IMR-90 (cell line): ENCODE results near the gene B3GAT3.

Source experiments
- BHLHE40 ChIP-seq: fragments of 150-350 bp; IDR thresholded peaks from 2 replicates; pipeline ENCODE4 v1.6.1; 2016; ENCODE audit warnings: mild to moderate bottlenecking, low read depth, low read length
- CTCF ChIP-seq: conservative IDR thresholded peaks from 2 replicates; pipeline ENCODE4 v1.5.1; 2012; ENCODE audit warnings: mild to moderate bottlenecking, low read depth, low read length, improper control_type of control experiment
- MAFK ChIP-seq: IDR thresholded peaks from 2 replicates; pipeline ENCODE4 v1.6.1; 2012; ENCODE audit warnings: low read depth, low read length, improper control_type of control experiment
- POLR2A ChIP-seq: IDR thresholded peaks from 2 replicates; pipeline ENCODE4 v1.6.1; 2012; ENCODE audit warnings: mild to moderate bottlenecking, low read depth, low read length
- RAD21 ChIP-seq: IDR thresholded peaks from 2 replicates; pipeline ENCODE4 v1.6.1; 2012; ENCODE audit warnings: low read length, improper control_type of control experiment
- RFX5 ChIP-seq: IDR thresholded peaks from 2 replicates; pipeline ENCODE4 v1.8.0; 2012; ENCODE audit warnings: low read depth, mild to moderate bottlenecking, low read length, moderate library complexity

GRCh38 chr11:62575837-62576236 is 45.9 kb downstream of the B3GAT3 start:
- no peak for TF ChIP-seq CTCF
- no peak for TF ChIP-seq POLR2A
- TF ChIP-seq MAFK = no peak
- TF ChIP-seq RFX5 = no peak
- TF ChIP-seq BHLHE40 = no peak
- no peak for TF ChIP-seq RAD21
